Stimulated activated CD4-positive, alpha-beta T cell treated with anti-CD3 and anti-CD28 coated beads, Interleukin-4, amount 100 ng/mL, for 1 hour (primary cell): ENCODE results near the gene PLPPR4.
"Not testable (repeated sequence)": the region's sequence is repeated elsewhere in the genome, so short reads cannot be mapped to it uniquely, and the experiment has no call there.

ENCODE experiments used
- DNase-seq: peaks from one replicate; pipeline ENCODE4 v3.0.0-alpha.2; 2020

The PLPPR4 gene, protein sequence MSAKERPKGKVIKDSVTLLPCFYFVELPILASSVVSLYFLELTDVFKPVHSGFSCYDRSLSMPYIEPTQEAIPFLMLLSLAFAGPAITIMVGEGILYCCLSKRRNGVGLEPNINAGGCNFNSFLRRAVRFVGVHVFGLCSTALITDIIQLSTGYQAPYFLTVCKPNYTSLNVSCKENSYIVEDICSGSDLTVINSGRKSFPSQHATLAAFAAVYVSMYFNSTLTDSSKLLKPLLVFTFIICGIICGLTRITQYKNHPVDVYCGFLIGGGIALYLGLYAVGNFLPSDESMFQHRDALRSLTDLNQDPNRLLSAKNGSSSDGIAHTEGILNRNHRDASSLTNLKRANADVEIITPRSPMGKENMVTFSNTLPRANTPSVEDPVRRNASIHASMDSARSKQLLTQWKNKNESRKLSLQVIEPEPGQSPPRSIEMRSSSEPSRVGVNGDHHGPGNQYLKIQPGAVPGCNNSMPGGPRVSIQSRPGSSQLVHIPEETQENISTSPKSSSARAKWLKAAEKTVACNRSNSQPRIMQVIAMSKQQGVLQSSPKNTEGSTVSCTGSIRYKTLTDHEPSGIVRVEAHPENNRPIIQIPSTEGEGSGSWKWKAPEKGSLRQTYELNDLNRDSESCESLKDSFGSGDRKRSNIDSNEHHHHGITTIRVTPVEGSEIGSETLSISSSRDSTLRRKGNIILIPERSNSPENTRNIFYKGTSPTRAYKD

DNA sequence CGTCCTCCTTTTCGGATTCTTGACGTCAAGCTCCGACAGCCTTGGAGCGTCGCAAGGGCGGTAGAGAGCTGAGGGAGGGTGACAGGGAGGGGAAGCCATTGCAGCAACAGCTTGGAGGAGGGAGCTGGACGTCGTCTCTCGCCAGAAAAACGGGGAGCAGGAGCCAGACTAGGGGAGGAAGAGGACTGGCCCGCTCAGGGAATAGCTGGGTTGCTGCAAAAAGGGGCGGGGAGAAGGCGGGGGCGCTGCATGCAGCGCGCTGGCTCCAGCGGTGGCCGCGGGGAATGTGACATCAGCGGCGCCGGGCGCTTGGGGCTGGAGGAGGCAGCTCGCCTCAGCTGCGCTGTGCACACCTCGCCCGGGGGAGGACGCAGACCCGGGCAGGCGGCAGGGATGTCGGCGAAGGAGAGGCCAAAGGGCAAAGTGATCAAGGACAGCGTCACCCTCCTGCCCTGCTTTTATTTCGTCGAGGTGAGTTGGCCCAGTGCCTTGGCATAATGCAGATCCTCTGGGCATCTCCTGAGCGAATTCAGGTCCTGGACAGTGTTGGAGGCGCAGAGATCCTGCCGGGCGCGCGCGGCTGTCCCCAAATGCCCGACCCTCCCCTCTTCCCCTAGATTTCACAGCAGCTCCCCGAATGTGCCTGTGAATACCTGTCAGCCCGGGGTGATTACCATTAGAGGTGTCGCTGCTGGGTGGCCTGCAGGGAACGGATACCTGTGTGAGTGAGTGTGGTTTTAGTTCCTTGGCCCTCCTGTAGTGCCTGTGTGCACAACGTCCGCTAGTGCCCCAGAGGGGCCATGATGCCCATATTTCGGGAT is at the start of gene PLPPR4:
Gene PLPPR4 (plus strand): TSS at position 292 of the 821 bp plus-strand sequence. CDS start 102 bp downstream, at position 394.
- DNase-seq, result peak; percentile 1

DNA sequence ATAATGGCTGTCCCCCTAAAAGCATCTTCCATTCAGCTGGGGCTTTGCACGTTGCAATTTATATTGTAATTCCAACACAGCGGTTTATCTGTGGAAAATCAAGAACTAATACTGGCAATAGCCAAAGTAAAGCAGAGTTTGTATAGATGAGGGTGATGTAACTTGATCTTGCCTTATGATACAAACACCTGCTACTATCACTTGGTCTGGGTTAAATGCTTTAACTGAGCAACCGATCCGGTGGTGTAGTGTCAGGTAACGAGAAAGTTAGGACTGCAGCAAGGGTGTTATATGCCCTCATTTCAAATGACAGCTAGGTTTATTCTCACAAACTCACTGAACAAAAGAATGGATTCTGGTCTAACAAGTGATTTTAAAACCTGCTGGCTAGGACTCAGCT is 47.3 kb upstream of the PLPPR4 start:
- DNase-seq, result no peak

DNA sequence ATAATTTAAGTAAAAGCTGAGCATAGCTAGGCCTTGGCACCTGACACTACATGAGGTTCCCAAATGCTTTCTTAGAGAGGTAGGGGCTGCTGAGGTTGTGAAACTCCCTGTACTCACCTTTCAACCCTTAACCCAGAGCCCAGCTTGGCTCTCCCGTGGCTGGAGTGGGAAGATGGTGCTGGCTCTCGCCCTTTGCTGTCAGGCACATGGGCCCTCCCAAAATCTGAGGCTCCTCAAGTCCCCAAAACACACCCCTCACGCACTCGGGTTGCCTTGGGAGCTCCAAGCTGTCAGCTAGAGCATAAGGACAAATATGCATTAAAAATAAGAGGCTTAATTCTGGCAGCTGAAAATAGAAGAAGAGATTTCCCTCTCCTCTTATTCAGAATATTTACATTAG is 46.7 kb upstream of the PLPPR4 start:
- DNase-seq, result no peak

GRCh38 chr1:99218572-99218971 is 45.7 kb upstream of the PLPPR4 start:
- DNase-seq, result no peak

DNA sequence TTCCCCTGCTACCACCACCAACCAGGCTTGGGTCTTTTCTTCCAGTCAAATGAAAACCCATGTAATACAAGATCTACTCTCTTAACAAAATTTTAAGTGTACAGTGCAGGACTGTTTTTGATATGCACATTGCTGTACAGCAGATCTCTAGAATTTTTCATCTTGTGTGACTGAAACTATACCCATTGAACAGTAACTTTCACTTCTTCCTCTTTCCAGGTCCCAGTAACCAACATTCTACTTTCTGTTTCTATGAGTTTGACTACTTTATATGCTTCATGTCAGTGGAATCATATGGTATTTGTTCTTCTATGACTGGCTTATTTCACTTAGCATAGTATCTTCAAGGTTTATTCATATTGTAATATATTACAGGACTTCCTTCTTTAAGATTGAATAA is 45.3 kb upstream of the PLPPR4 start:
- DNase-seq, result no peak

GRCh38 chr1:99227056-99227897 is 37.0 kb upstream of the PLPPR4 start:
- DNase-seq, result no peak

GRCh38 chr1:99228153-99228552 is 36.1 kb upstream of the PLPPR4 start:
- DNase-seq, result no peak

- no peak for DNase-seq
Observed at GRCh38 chr1:99229122-99229521, 35.2 kb upstream of the PLPPR4 start.

- DNase-seq, result no peak
Observed at GRCh38 chr1:99230695-99231094, 33.6 kb upstream of the PLPPR4 start.

DNA sequence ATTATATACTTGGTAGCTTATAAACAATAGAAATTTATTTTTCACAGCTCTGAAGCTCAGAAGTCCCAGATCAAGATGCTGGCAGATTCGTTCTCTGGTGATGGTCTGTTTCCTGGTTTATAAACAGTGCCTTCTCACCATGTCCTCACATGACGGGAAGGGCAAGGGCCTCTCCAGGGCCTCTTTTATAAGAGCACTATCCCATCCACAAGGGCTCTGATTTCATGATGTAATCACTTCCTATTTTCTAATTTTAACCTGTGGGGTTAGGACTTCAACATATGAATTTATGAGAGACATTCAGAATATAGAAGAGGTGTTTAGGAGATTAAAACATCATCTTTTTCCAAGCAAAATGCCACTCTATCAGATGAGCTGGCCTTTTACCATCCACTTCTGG is 32.1 kb upstream of the PLPPR4 start:
- no peak for DNase-seq

GRCh38 chr1:99233446-99233845 is 30.8 kb upstream of the PLPPR4 start:
- DNase-seq, result no peak

GRCh38 chr1:99236756-99237155 is 27.5 kb upstream of the PLPPR4 start:
- no peak for DNase-seq

GRCh38 chr1:99239690-99240089 is 24.6 kb upstream of the PLPPR4 start:
- DNase-seq, result no peak

DNA sequence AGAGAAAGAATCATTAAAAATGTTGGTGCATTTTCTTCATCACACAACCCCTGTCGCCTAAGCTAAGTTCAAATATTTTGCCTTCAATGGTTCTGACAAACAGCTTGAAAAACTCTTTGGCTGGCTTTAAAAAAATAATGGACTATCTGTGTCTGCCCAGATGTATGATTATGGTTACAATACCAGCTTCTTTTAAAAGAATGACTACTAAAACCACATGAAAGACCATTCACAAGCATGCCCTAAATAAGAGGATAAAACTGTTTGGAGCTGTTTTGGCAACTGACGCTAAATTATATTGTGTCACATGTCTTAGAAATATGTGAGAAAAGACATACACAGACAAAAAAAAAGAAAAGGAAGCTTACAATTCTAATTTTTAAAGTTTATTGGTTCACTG is 23.7 kb upstream of the PLPPR4 start:
- DNase-seq, result no peak

DNA sequence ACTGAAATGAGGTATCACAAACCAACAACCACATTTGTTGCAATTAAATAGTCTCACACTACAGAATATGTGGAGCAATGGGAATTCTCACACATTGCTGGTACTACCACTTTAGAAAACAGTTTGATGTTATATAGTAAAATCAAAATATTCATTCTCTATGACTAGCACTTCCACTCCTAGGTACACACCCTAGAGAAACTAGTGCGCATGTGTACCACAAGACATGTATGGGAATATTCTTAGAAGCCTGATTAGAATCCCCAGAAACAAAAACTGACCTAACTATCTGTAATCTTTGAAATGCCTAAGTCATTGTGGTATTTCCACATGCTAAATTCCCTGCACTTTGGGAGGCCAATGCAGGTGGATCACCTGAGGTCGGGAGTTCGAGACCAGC is 18.1 kb upstream of the PLPPR4 start:
- no peak for DNase-seq

- DNase-seq, result no peak
Observed at GRCh38 chr1:99247199-99247598, 17.1 kb upstream of the PLPPR4 start.

DNA sequence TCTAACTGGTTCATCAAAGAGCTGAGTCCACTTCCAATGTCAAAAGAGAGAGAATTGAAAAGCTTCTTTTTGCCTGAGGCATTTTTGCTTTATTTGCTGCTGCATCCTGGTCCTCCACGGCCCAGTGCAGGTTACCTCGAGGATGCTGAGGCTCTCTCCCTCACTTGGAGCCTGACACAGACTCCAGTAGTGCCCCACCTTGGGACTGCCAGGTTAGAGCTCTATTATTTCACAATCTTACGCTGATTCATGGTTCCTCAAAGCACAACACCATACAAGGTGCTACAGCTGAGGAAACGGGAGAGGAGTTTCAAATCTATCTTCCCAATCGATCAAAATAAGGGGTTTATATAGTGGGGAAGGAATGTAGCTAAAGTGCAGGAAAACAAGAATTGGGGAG is 13.6 kb upstream of the PLPPR4 start:
- DNase-seq, result no peak

DNA sequence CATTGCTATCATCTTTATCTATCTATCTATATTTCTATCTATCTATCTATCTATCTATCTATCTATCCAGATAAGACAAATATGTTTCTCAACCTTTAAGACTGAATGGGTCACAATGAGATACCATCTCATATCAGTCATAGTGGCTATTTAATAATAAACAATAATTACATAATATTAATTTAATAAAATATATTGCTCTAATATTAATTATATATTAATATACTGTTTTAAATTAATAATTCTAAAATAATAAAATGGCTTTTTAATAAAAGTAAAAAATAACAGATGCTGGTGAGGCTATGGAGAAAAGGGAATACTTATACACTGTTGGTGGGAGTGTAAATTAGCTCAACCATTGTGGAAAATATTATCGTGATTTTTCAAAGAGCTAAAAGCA is 13.0 kb upstream of the PLPPR4 start:
- no peak for DNase-seq

GRCh38 chr1:99252630-99253029 is 11.7 kb upstream of the PLPPR4 start:
- no peak for DNase-seq

DNA sequence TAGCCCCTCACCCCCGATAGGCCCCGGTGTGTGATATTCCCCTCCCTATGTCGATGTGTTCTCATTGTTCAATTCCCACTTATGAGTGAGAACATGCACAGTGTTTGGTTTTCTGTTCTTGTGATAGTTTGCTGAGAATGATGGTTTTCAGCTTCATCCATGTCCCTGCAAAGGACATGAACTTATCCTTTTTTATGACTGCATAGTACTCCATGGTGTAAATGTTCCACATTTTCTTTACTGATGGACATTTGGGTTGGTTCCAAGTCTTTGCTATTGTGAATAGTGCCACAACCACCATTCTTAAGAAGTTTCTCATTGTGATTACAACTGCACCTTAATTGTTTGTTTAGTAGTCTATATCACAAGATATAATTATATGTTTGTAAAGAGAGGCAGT is 3.9 kb upstream of the PLPPR4 start:
- not testable (repeated sequence) for DNase-seq

DNA sequence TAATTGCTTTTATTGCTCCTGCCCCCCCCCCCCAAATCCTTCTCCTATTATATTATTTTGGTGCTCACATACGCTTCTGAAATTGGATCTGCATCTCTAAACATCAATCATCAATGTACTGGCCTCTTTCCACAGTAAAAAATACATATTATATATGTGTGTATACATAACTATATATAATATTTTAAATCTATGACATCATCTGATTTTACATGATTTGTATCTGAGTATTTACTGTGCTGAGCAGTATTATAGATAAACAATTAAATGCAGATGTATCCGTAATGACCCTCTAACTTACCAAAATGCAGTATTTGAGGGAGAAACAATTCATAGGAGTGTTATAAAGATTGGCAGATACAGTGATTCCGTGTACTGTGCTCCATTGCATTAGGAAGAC is 832 bp downstream of the PLPPR4 start:
- DNase-seq, result no peak

DNA sequence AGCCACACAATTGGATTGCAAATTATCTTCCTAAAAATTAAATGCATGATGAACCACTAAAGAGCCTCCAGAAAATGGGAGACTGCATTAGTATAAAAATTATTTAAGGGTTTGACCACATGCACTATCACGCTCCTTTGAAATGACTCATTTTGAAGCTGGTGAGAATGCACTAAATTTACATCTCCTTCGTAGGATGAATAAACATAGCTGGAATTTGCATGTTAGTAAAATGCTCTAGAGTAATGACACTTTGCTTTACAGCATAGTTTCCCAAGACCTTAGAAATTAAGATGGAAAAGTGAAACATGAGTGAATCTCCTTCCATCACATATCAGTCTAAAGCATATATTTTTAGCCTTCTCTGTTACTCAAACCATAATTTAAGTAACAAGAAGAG is 2.4 kb downstream of the PLPPR4 start:
- DNase-seq, result no peak

- no peak for DNase-seq
Observed at GRCh38 chr1:99268021-99268420, 3.7 kb downstream of the PLPPR4 start.
